Right lobe of liver (tissue), 6 donors: ENCODE measurements around the gene OVCH2. TPM values are rescaled to one million over a fixed set of nuclear protein-coding genes. Genes with fewer than 3 reads are reported as not detected.

ENCODE experiments used
- ATAC-seq, 4 donors: fragments of 200-7000 bp; cut with Tn5 transposase; one replicate each; pipeline ENCODE4 v1.9.1; 2020; ENCODE audit warnings: mild to moderate bottlenecking in 4 of 4, moderate library complexity in 4 of 4
- DNase-seq, 3 donors: peaks; one replicate each; pipeline ENCODE4 v3.0.0-alpha.2; 2020
- H3K27ac ChIP-seq, 3 donors: fragments of 200-600 bp; one replicate each; pipeline ENCODE4 v1.8.0; 2022
- H3K27me3 ChIP-seq, 2 donors: fragments of 200-600 bp; one replicate each; pipeline ENCODE4 v1.8.0; 2022
- H3K36me3 ChIP-seq, 4 donors: fragments of 200-600 bp; sonication (generic) in 1 of 4; one replicate each; pipeline versions ENCODE4 v1.5.1 to v1.8.0; 2017 to 2022; ENCODE audit warnings: control low read depth in 1 of 4
- H3K4me1 ChIP-seq, 4 donors: fragments of 200-600 bp; sonication (generic) in 1 of 4; one replicate each; pipeline versions ENCODE4 v1.5.1 to v1.8.0; 2017 to 2022; ENCODE audit warnings: control low read depth in 1 of 4
- H3K4me3 ChIP-seq, 3 donors: fragments of 200-600 bp; one replicate each; pipeline ENCODE4 v1.8.0; 2022
- H3K9me3 ChIP-seq, 4 donors: fragments of 200-600 bp; sonication (generic) in 1 of 4; one replicate each; pipeline versions ENCODE4 v1.5.1 to v1.8.0; 2017 to 2022; ENCODE audit warnings: control low read depth in 1 of 4
- CTCF ChIP-seq, 4 donors: fragments of 200-600 bp in 3 of 4; fragments of 450-650 bp in 1 of 4; IDR thresholded peaks; one replicate each; pipeline versions ENCODE4 v1.5.1 to v1.8.0; 2016 to 2022; ENCODE audit warnings: antibody characterized with exemption in 4 of 4, mild to moderate bottlenecking in 2 of 4
- POLR2A ChIP-seq: fragments of 450-650 bp; IDR thresholded peaks from one replicate; pipeline ENCODE4 v1.6.1; 2017; ENCODE audit warnings: antibody characterized with exemption, mild to moderate bottlenecking
- WGBS: methylation state at CpG from one replicate; pipeline ENCODE4 v1.1.6; 2018; ENCODE audit warnings: low coverage, low lambda C conversion rate; ENCODE audit not compliant: insufficient coverage; ENCODE audit errors: missing lambda C conversion rate; 5-methylcytosine and 5-hydroxymethylcytosine counted together
- intact Hi-C, 2 donors: fragments of 100-400 bp; cut with DNase I; formaldehyde crosslinking; loops; one replicate each; pipeline versions ENCODE4 v1.11.2 to v1.14.1; 2022
- total RNA-seq, 6 experiments: library from RNA; depleted of rRNA in 2 of 6; stranded (reverse); fragments of >200 nt in 2 of 6; fragmentation: NEBNext Ultra II Directional in 3 of 6; extraction: Animal tissue kit (Norgen Biotek cat#: 25700) in 3 of 6; gene quantifications; one replicate each; pipeline versions ENCODE4 v1.1.0 to v1.2.4, GENCODE V29; 2016 to 2023
- donor health status: DM: no; HTN: yes; CAD: no.
- donor health status: DM: no; HTN: no; CAD: no.
- donor health status: DM: no; HTN: no; CAD: no.
- donor health status: DM: no; HTN: yes; CAD: no.
- donor health status: DM: no; HTN: yes; CAD: no.

OVCH2 gene
- total RNA-seq, 6 experiments from 2014 or later, result not detected

DNA sequence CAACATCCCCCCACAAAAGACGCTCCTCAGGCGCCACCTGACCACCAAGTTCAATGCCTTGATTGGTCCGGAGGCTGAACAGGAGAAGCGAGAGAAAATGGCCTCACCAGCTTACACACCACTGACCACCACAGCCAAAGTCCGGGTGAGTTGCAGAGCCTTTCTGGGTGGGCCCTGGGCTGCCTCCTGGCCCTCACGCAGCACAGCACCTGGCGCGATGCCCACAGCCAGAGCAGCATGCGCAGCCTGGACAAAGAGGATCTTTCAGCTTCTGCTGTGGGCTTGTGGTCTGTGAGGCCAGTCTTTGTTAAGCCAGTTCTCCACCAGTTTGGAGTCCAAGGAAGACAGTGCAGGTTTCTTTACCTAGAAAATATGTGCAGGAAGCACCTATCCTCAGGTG is 54.6 kb downstream of the OVCH2 start:
- DNase-seq (no peak), ATAC-seq (no peak)
- Histone ChIP-seq H3K4me1 (peaks cover 0 to 18% (median 9%) of the 10 kb centered on the region in 4 donors), H3K36me3 (peaks cover 0 to 73% (median 45%) of the 10 kb centered on the region in 4 donors), H3K9me3 (no peaks in the 10 kb centered on the region), H3K27ac (no peak overlapping the region), H3K4me3 (no peak overlapping the region), H3K27me3 (no peaks in the 10 kb centered on the region)
- intact Hi-C loops, result loop anchor here in 1 of 2 donors (10.0 kb wide), 1 partner anchor 77 kb away; no protein-coding TSS in a partner anchor
- no CpG with 5 or more reads among the region's 9 CpGs for WGBS
- TF ChIP-seq POLR2A (no peak), CTCF (IDR thresholded peaks at IDR 0.05) (no peak)

GRCh38 chr11:7651140-7651551 is 55.1 kb downstream of the OVCH2 start:
- H3K36me3 ChIP-seq, result peaks cover 0 to 73% (median 45%) of the 10 kb centered on the region in 4 donors
- TF ChIP-seq CTCF (IDR thresholded peaks at IDR 0.05), result no peak
- intact Hi-C loops, result loop anchor here in 1 of 2 donors (10.0 kb wide), 1 partner anchor 76 kb away; no protein-coding TSS in a partner anchor
- no peaks in the 10 kb centered on the region for H3K27me3 ChIP-seq
- no peak overlapping the region for H3K4me3 ChIP-seq
- ATAC-seq, result peak in 1 of 4 donors; percentile 7
- DNase-seq, result no peak
- WGBS, result 80% methylated on average over 5 of the region's 5 CpGs
- H3K27ac ChIP-seq, result no peak overlapping the region
- peaks cover 0 to 18% (median 9%) of the 10 kb centered on the region in 4 donors for H3K4me1 ChIP-seq
- H3K9me3 ChIP-seq, result no peaks in the 10 kb centered on the region

- peak; percentile 96 to 99 (median 98) for ATAC-seq
- H3K27ac ChIP-seq, result peak overlapping the region; percentile 73 to 81 (median 77)
- peak; percentile 78 to 87 (median 86) for DNase-seq
- H3K4me1 ChIP-seq, result peaks cover 0 to 18% (median 9%) of the 10 kb centered on the region in 4 donors
- no peaks in the 10 kb centered on the region for H3K27me3 ChIP-seq
- H3K36me3 ChIP-seq, result peaks cover 0 to 54% (median 29%) of the 10 kb centered on the region in 4 donors
- 39% methylated on average over 3 of the region's 3 CpGs for WGBS
- no peak overlapping the region for H3K4me3 ChIP-seq
- no peak for TF ChIP-seq CTCF (IDR thresholded peaks at IDR 0.05)
- TF ChIP-seq POLR2A, result no peak
- intact Hi-C loops, result no loop called here
- no peaks in the 10 kb centered on the region for H3K9me3 ChIP-seq
These were observed 58.0 kb downstream of the OVCH2 start for GRCh38 chr11:7648264-7648663.

DNA sequence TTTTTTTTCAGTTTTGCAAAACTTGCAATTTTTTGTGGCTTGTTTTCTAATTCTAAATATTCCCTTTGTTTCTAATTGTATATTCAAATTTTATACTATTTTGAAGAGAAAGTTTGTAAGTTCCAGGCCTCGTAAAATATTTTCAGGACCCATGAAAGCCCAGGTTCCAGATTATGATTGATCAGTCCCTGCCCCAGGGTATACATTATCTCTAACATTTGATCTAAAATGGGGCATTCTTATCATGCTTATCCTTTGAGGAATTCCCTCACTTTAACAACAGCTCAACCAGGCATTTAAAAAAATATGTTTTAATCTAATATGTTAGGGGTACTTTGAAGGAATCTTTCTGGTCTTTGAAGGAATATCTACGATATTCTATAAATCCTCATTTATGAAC is 59.4 kb downstream of the OVCH2 start:
- DNase-seq (no peak), ATAC-seq (no peak)
- no peaks in the 10 kb centered on the region for H3K9me3 ChIP-seq
- H3K27me3 ChIP-seq, result no peaks in the 10 kb centered on the region
- intact Hi-C loops, result no loop called here
- no peak overlapping the region for H3K4me3 ChIP-seq
- peak overlapping the region; percentile 73 to 81 (median 77) for H3K27ac ChIP-seq
- 94% methylated on average over 2 of the region's 2 CpGs for WGBS
- peaks cover 0 to 18% (median 9%) of the 10 kb centered on the region in 4 donors for H3K4me1 ChIP-seq
- H3K36me3 ChIP-seq, result peaks cover 0 to 54% (median 26%) of the 10 kb centered on the region in 4 donors
- no peak for TF ChIP-seq CTCF (IDR thresholded peaks at IDR 0.05)
- no peak for TF ChIP-seq POLR2A
